RCC 7860 (cell line): ENCODE results near the gene CHST3.
"Not testable (repeated sequence)": the region's sequence is repeated elsewhere in the genome, so short reads cannot be mapped to it uniquely, and the experiment has no call there.

Experiments
- DNase-seq: peaks from one replicate; pipeline ENCODE4 v3.0.0-alpha.2; 2015; ENCODE audit warnings: low spot score
- FAIRE-seq: peaks from 2 replicates; lab custom pipeline; 2012; peaks lifted over from hg19 to GRCh38; lab: Jason Lieb, UNC

Gene CHST3

DNA sequence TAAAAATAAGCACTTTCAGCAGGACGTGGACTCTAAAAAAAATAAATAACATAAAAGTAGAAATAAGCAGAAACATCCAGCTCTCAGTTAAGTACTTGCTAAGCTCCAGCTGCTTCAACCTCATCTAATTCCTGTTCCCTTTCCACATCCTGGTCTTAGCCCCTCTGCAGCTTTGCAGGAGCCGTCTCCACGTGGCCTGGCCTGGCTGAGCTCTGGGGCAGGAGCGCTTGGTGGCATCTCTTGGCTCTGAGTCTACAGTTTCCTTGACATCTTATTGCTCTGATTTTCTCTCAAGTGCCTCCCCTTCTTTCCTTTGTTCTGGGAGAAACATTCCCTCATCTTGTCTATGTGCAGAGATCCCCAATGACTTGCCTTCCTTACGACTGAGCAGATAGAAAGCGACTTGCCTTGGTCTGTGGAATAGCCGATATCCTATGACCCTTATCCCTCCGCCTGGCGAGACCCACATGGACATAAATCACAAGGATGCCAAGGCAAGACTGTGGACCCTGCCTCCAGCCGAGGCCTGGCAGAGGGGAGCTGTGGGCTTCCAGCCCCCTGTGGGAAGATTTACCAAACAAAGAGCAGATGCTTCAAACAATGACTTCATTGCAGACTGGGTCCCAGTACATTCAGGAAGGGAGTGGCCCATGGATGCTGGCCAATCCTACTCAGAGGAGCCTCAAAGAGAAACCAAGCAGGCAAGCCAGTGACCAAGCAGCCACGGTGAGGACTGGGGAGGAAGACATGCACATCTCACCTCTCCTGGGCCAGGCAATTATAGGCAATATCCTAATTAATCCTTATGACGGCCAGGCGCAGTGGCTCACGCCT, 62.3 kb downstream of the CHST3 start:
- FAIRE-seq = no peak
- no peak for DNase-seq

DNA sequence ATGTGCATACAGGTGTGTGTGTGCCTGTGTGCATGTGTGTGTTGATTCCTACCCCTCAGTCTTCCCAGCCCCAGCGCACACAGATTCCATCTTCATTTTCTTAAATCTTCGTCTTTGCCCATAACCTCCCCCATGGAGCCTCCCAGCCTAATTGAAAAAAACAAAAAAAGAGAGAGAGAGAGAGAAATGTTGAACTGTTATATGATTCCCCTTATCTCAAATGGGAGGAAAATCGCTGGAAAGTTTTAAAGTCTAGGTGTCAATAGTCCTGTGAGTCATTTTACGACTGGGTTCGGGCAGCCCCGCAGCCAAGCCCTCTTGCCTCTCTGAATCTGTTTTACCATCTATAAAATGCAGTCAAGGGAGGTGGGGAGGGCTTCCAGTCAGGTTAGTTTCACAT, 63.3 kb downstream of the CHST3 start:
- DNase-seq (no peak), FAIRE-seq (no peak)

DNA sequence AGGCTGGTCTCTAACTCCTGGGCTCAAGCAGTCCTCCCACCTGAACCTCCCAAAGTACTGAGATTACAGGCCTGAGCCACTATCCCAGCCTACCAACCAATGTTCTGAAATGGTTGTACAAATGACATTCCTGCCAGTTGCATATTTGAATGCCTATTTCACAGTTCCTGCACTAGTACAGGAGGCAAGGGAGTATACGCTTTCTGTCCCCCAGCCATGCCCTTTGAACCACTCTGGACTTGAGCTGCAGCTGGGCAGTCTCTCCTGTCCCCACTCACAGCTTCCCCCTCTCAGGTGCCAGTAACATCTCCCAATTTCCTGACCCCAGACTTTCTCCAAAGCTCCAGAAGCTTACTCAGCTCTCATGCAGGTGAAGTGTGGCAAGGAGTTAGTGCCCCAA, 65.2 kb downstream of the CHST3 start:
- no peak for FAIRE-seq
- DNase-seq = no peak

DNA sequence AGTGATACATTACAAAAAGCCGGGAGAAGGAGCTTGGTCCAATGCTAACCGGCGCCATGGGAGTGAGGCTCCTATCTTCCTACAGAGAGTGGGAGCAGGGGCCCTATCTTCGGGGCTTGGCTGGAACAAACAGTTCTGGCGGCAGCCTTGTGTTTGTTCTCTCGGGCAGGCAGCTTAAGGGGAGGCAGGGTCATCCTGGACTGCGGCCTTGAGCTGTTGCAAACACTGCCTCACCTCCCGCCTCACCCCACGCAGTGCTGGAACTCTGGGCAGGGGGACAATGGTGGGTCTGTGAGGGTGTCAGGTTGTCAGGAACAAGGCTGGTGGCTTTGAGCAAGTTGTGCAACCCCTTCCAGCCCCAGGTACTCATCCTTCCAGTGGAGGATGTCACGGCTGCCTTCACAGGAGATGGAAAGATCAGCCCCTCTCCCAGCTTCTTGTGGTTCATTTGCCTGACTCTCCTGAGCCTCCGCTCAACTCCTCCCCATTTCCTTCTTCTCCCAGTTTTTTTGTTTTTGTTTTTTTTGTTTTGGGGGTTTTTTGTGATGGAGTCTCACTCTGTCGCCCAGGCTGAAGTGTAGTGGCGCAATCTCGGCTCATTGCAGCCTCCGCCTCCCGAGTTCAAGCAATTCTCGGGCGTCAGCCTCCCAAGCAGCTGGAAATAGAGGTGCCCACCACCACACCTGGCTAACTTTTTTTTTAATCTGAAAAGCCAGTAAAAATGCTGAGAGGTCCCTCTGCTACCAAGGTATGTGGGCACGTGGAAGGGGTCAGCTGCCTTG, 66.8 kb downstream of the CHST3 start:
- FAIRE-seq = no peak
- no peak for DNase-seq

DNA sequence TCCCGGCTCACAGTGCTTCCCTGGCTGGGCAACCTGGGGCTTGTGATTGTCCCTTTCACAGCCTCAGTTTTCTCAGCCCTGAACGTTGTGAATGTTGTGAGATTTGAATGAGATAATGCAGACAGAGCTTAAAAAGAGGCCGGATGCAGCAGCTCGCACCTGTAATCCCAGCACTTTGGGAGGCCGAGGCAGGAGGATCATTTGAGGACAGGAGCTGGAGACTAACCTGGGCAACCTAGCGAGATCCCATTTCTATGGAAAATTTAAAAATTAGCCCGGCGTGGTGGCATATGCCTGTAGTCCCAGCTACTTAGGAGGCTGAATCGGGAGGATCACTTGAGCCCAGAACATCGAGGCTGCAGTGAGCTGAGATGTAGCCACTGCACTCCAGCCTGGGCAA, 67.5 kb downstream of the CHST3 start:
- no peak for FAIRE-seq
- DNase-seq = no peak

DNA sequence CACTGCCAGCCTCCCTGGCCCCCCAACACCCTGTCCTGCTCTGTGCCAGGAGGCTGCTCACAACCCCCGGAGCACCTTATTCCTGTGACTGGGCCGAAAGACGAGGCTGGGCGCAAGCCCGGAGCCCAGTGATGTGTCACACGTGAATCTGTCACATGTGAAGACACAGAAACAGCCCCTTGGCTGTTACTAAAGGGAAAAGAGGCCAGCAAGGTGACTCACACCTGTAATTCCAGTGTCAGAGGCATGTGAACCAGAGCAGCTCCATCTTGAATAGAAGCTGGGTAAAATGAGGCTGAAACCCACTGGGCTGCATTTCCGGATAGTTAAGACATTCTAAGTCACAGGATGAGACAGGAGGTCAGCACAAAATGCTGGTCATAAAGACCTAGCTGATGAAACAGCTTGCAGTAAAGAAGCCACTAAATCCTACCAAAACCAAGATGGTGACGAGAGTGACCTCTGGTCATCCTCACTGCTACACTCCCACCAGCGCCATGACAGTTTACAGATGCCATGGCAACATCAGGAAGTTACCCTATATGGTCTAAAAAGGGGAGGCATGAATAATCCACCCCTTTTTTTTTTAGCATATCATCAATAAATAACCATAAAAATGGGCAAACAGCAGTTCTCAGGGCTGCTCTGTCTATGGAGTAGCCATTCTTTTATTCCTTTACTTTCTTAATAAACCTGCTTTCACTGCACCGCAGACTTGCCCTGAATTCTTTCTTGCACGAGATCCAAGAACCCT, 68.4 kb downstream of the CHST3 start:
- not testable (repeated sequence) for DNase-seq, FAIRE-seq

DNA sequence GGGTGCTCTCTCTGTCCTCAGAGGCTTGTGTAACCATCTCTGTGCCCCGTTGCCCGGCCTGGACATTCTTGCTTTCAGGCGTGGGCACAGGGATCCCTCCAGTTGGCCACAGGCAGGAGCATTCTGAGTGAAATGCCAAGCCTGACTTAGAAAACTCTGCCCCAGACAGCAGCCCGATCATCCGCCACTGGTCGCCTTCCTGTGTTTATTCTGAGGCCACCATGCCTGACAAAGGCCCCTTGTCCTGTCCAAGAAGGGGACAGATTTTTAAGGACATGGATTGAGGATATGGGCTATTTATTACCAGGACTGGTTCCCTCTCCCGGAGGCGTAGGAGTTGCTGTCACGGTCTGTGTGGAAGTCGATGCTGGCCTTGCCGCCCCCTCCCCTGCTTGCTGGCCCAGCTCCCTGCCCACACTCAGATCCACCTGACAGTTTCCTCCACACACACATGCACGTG, 69.9 kb downstream of the CHST3 start:
- no peak for FAIRE-seq
- DNase-seq = no peak

DNA sequence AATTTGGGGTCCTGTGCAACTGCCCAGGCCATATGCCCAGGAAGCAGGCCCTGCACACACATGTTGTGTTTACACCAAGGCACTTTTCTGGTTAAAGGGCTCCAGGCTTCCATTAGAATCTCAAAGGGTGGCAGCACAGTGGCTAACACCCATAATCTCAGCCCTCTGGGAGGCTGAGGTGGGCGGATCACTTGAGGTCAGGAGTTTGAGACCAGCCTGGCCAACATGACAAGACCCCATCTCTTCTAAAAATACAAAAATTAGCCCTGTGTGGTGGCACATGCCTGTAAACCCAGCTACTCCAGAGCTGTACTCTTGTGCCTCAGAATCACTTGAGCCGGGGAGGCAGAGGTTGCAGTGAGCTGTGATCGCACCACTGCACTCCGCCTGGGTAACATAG, 70.6 kb downstream of the CHST3 start:
- FAIRE-seq = no peak

DNA sequence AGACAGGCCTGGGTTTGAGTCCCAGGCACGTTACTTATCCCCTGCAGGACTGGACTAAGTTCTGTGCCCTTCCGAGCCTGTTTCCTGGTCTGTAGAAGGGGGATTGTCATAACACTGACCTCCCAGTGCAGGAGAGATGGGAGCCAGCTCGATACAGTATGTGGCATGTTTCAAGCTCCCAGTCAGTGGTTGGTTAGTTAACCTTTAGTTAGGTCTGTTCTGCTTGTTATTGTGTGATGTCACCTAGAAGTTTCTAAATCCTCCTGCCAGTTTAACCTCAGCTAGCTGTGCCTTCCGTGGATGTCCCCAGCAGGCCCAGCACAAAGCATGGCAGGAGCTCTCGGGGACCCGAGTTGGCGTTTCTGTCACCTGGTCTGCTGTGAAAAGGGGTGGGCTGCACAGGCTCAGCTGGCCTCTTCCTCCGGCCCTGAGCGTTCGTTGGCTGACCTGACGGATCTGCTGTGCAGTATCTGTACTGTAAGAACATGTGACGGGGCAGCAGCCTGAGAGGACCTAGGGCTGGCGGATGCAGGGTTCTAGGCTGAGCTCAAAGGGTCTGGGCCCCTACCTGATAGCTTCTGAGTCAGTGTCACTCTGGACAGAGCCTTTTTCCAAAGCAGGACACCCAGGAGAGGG, 71.2 kb downstream of the CHST3 start:
- no peak for DNase-seq
- no peak for FAIRE-seq

More for the DNA sequence above, 70.6 kb downstream of the CHST3 start:
- no peak for DNase-seq

DNA sequence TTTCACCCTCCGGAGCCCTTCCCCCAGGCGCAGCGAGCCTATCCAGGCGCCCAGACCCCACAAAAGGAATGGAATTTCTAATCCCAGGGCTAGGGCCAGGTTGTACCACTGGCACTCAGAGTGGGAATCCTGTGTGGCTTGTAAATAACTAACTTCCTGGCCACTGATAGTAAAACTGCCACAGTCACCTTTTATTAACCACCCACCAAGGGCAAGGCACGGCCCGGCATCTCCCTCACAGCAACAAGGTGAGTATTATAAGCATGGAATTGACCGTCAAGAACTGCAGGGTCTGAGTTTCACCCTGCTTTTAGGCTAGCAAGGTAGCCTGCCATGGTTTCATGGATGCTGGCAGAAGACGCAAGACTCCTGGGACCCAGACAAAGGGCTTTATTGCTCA, 73.1 kb downstream of the CHST3 start:
- DNase-seq = no peak
- FAIRE-seq = no peak

DNA sequence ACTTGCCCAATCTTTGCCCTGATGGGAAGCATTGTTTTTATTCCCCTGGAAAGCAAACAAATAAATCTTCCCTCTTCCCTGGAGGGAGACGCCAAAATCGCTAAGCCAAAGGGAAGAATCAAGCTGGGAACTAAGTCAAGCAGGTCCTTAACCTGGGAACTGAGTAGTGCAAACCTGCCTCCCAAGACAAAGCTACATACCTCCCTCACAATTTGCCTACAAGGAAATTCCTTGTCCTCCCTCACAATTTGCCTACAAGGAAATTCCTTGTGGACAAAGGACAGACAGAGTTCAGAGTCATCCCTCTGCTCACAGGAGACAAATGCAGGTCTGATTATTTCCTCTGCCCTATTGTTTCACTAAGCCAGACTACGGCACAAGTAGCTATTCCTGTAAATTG, 73.6 kb downstream of the CHST3 start:
- FAIRE-seq = no peak
- no peak for DNase-seq

DNA sequence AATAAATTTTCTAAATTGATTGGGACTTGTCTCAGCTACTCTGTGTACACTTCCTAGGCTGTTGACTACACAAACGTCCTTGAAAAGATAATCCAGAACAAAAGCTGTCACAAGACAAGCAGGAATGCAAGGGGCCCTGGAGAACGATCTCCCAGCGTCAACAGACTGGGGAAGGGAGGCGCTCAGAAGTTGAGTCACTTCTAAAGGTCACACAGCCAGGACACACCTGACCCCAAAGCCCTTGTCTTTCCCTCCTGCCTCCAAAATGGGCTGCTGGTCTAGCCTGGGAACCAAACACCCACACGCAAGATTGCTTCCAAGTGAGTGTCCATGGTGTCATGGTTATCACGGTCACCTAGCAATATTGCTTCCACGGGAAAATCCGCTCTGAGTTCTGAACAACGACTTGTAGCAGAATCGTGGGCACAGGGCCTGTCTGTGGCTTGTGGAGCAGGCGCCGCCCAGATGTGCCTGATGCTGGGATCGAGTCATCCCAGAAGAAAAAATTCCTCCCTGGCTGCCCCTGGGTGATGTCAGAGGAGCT, 74.3 kb downstream of the CHST3 start:
- FAIRE-seq = no peak
- DNase-seq = peak; percentile 24

DNA sequence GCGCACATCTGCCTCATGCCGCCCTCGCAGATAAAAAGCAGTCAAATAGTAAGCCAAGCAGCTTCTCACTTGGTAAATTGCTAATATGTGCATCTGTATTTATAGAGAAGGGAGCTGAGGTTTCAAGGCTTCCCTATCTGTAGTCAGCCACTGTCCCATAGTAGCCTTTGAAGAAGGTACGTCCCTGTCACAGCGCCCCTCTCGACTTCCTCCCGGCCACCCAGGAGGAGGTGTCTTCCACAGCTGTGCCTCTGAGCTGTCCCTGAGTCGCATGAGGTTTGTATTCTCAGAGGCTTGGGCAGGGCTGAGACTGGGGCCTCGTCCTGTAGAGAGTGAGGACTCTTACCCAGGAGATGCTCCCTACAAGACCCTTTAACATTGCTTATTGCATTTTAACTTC, 75.2 kb downstream of the CHST3 start:
- FAIRE-seq = no peak
- DNase-seq = no peak

DNA sequence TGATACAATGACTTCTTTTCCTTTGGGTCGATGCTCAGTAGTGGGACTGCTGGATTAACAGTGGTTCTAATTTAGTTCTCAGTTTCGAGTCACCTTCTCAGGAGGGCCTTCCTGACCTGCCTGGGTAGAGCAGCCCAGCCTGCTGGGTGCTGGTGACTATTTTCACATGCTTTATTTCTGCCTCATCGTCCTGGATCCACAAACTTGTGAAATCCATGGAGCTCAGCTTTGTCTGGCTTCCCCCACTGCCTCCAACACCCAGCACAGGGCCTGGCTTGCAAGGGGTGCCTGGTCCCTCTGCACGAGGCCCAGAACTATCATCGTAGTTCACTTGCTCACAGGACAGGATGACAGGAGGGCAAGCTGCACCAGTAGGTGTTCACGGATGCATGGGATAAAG, 77.3 kb downstream of the CHST3 start:
- DNase-seq (no peak), FAIRE-seq (no peak)

DNA sequence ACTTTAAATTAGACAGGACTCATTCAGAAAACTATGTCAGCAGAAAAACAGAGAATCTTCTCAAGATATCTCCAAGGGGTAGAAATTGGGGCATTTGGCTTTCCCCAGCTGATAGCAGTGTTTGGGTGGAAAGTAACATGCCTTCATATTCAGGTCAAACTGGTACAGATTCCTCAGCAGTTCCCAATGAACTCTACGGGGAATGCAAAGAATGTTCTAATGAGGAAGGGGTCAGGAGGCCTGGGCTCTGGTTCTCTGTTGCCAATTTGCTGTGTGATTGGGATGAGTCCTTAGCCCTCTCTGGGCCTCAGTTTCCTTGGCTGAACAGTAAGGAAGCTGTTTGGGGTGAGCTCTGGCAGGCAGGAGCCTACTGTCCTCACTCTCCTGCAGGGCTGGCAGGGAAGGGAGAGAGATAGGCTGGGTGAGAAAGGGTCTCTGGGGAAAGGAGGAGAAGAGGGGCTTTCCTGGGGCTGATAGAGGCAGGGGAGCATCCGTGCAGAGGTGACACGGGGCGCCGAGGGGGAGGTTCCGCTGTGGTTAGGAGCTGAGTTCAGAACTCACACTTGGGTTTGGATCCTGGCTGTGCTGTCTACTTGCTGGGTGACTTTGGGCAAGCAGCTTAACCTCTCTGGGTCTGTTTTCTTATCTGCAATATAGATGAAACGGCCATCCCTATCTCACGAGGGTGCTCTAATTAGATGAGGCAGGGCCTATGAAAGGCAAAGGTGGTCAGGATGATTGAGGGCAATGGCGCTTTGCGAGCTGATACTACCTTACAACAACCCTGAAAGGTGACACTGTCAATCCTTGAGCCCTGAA, 79.0 kb downstream of the CHST3 start:
- FAIRE-seq (no peak), DNase-seq (no peak)

DNA sequence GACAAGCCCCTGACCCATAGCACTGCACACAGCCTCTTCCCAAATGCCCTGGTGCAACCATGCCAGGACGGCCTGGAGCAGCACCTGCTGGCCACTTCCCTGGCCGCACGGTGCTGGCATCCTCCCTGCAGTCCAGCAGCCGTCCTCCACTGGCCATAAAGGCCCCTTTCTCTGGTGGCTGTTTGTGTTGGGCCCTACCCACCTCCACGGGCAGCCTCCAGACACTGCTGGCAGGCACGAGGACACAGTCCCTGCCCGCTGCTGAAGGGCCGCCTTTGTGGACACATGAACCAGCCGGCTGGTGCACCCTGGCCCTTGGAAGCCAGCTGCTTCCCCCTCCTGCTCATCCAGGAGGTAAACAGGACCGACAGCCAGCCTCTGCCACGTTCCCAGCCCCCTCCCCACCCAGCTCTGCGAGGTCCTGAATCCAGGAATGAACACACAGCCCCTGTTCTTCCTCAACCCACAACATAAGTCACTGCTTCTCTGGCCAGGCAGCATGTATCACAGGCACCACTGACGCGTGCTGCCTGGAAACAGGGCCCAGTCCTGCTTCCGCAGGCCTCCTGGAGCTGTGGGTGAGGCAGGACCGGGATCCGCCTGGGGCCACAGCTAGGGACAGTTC, 80.3 kb downstream of the CHST3 start:
- no peak for FAIRE-seq

DNA sequence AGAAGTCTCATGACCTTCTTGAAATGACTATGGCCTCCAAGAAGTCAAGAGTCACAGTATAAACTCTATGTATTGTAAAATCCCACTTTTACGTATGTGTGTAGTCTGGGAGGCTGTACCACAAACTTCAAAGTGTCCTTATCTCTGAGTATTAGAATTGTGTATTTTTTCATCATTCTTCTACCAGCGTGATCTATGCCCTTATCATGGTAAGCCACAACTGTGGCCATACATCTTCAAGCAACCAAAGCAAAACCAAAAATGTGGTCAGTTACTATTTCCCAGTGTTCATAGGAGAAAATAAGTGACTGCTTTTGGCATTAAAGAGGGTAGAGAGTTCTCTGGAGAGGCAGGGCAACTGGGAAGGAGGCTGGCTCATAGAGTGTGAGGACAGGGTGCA, 81.4 kb downstream of the CHST3 start:
- no peak for DNase-seq
- FAIRE-seq = no peak

More for the DNA sequence above, 80.3 kb downstream of the CHST3 start:
- no peak for DNase-seq

DNA sequence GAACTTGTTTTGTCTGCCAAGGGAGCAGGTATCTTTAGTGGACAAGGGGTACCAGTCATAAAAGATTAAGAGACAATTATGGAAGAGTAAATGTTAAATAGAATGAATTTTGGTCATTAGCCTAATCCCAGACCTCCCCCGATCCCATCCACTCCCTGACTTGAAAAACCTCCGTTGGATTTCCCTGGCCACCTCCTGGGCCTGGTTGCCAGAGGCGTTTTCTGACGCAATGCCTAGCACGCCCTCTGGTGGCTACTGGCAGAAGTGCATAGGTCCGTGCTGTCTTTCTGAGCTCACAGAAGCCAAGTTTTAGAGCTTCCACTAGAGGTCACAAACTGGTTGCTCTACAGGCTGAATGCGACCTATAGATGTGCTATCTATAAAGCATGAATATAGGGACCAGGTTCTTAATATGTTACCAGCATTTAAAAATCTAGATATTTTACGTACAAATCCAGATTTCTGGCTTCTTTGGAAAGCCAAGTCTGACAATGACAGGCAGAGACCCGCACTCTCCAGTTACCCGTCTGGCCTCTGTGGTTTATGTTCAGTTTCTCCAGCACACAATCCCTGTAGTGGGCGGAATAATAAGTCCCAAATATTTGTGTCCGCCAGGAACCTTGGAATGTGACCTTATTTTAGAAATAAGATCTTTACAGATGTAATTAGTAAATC, 84.4 kb downstream of the CHST3 start:
- peak; percentile 83 for DNase-seq
- FAIRE-seq = peak; percentile 83

DNA sequence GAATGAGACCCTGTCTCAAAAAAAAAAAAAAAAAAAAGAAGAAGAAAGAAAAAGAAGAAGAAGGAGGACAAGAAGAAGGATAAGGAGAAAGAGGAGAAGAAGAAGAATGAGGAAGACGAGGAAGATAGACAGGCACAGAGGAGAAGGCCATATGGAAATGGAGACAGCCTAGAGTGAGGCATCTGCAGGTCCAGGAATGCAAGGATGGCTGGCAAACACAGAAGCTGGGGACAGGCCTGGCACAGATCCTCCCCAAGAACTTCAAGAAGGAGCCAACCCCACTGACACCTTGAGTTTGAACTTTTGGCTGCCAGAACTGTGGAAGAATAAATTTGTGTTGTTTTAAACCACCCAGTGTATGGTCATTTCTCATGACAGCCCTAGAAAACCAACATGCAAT, 85.3 kb downstream of the CHST3 start:
- DNase-seq (no peak), FAIRE-seq (no peak)
